Liver (tissue), 9 donors: ENCODE results near the gene GPD2. TPM values are rescaled to one million over a fixed set of nuclear protein-coding genes. Genes with fewer than 3 reads are reported as not detected.

Source experiments
- DNase-seq: peaks from one replicate; pipeline ENCODE4 v3.0.0-alpha.2; 2017; ENCODE audit warnings: low spot score
- H3K27ac ChIP-seq, 2 donors: one replicate each; pipeline ENCODE4 v1.7.0; 2013; ENCODE audit warnings: inconsistent platforms in 2 of 2, low read length in 2 of 2, control low read depth in 1 of 2, low read depth in 1 of 2, mild to moderate bottlenecking in 1 of 2
- H3K27me3 ChIP-seq, 4 donors: one replicate each; pipeline versions ENCODE4 v1.6.1 to v1.7.0; 2013; ENCODE audit warnings: low read length in 3 of 4, inconsistent platforms in 1 of 4, mild to moderate bottlenecking in 1 of 4, moderate library complexity in 1 of 4; ENCODE audit not compliant: control insufficient read depth in 4 of 4, insufficient read depth in 4 of 4
- H3K36me3 ChIP-seq, 4 donors: one replicate each; pipeline versions ENCODE4 v1.6.1 to v1.7.0; 2013; ENCODE audit warnings: low read length in 3 of 4, mild to moderate bottlenecking in 3 of 4, low read depth in 1 of 4, moderate library complexity in 1 of 4; ENCODE audit not compliant: control insufficient read depth in 4 of 4, insufficient read depth in 3 of 4
- H3K4me1 ChIP-seq, 4 donors: one replicate each; pipeline versions ENCODE4 v1.6.1 to v1.7.0; 2013; ENCODE audit warnings: low read length in 3 of 4, mild to moderate bottlenecking in 3 of 4, moderate library complexity in 1 of 4; ENCODE audit not compliant: control insufficient read depth in 4 of 4, insufficient read depth in 4 of 4
- H3K4me3 ChIP-seq, 3 donors: one replicate each; pipeline versions ENCODE4 v1.6.1 to v1.7.0; 2013; ENCODE audit warnings: low read length in 3 of 3, control low read depth in 1 of 3, low read depth in 1 of 3, mild to moderate bottlenecking in 1 of 3
- H3K9ac ChIP-seq, 2 donors: one replicate each; pipeline ENCODE4 v1.7.0; 2013; ENCODE audit warnings: low read length in 2 of 2, mild to moderate bottlenecking in 2 of 2, moderate library complexity in 2 of 2, control low read depth in 1 of 2, low read depth in 1 of 2
- H3K9me3 ChIP-seq, 4 donors: one replicate each; pipeline versions ENCODE4 v1.6.1 to v1.7.0; 2013; ENCODE audit warnings: low read length in 3 of 4; ENCODE audit not compliant: control insufficient read depth in 4 of 4
- ATF3 ChIP-seq: IDR thresholded peaks from 2 replicates; pipeline ENCODE4 v1.6.1; 2016; ENCODE audit warnings: antibody characterized with exemption
- CTCF ChIP-seq: fragments of 150-350 bp; IDR thresholded peaks from 2 replicates; pipeline ENCODE4 v1.5.1; 2017; ENCODE audit warnings: improper control_type of control experiment, low read depth, low read length; ENCODE audit not compliant: missing input control
- EGR1 ChIP-seq, 2 donors: IDR thresholded peaks; 2 replicates each; pipeline ENCODE4 v1.6.1; 2016 to 2018; ENCODE audit warnings: antibody characterized with exemption in 2 of 2, low read depth in 2 of 2
- FOXA1 ChIP-seq: IDR thresholded peaks from 2 replicates; pipeline ENCODE4 v1.6.1; 2016; ENCODE audit warnings: antibody characterized with exemption
- FOXA2 ChIP-seq: IDR thresholded peaks from 2 replicates; pipeline ENCODE4 v1.6.1; 2016; ENCODE audit warnings: antibody characterized with exemption
- GABPA ChIP-seq, 2 donors: IDR thresholded peaks in 1 of 2; conservative IDR thresholded peaks in 1 of 2; 2 replicates each; pipeline ENCODE4 v1.6.1; 2016; ENCODE audit warnings: antibody characterized with exemption in 2 of 2, mild to moderate bottlenecking in 1 of 2, moderate library complexity in 1 of 2
- HNF4A ChIP-seq, 2 donors: conservative IDR thresholded peaks; 2 replicates each; pipeline ENCODE4 v1.6.1; 2016; ENCODE audit warnings: antibody characterized with exemption in 2 of 2, mild to moderate bottlenecking in 2 of 2
- HNF4G ChIP-seq: IDR thresholded peaks from 2 replicates; pipeline ENCODE4 v1.6.1; 2016; ENCODE audit warnings: antibody characterized with exemption
- JUND ChIP-seq, 2 donors: IDR thresholded peaks; 2 replicates each; pipeline ENCODE4 v1.6.1; 2016; ENCODE audit warnings: antibody characterized with exemption in 2 of 2
- MAX ChIP-seq: IDR thresholded peaks from 2 replicates; pipeline ENCODE4 v1.6.1; 2016; ENCODE audit warnings: antibody characterized with exemption
- NR2F2 ChIP-seq: IDR thresholded peaks from 2 replicates; pipeline ENCODE4 v1.6.1; 2016; ENCODE audit warnings: antibody characterized with exemption
- RAD21 ChIP-seq, 2 donors: IDR thresholded peaks; 2 replicates each; pipeline ENCODE4 v1.6.1; 2016; ENCODE audit warnings: antibody characterized with exemption in 2 of 2, mild to moderate bottlenecking in 2 of 2
- REST ChIP-seq: IDR thresholded peaks from 2 replicates; pipeline ENCODE4 v1.6.1; 2016; ENCODE audit warnings: antibody characterized with exemption, mild to moderate bottlenecking
- RXRA ChIP-seq, 2 donors: IDR thresholded peaks; 2 replicates each; pipeline ENCODE4 v1.6.1; 2017 to 2018; ENCODE audit warnings: antibody characterized with exemption in 2 of 2, mild to moderate bottlenecking in 1 of 2
- SP1 ChIP-seq: IDR thresholded peaks from 2 replicates; pipeline ENCODE4 v1.6.1; 2018; ENCODE audit warnings: antibody characterized with exemption, mild to moderate bottlenecking
- TAF1 ChIP-seq: conservative IDR thresholded peaks from 2 replicates; pipeline ENCODE4 v1.6.1; 2016; ENCODE audit warnings: antibody characterized with exemption, mild to moderate bottlenecking
- ZBTB33 ChIP-seq: IDR thresholded peaks from 2 replicates; pipeline ENCODE4 v1.6.1; 2016; ENCODE audit warnings: antibody characterized with exemption
- WGBS: extraction: QIAGEN DNeasy Blood & Tissue Kit; methylation state at CpG from one replicate; pipeline ENCODE4 v1.1.7; 2013; 5-methylcytosine and 5-hydroxymethylcytosine counted together
- polyA plus RNA-seq, 2 donors: library from polyadenylated mRNA; stranded (reverse) in 1 of 2; unstranded in 1 of 2; fragments of 200-250 nt in 1 of 2; fragments of >200 nt in 1 of 2; fragmentation: Nextera tagmentation in 1 of 2; extraction: Ambion mirVana in 1 of 2; gene quantifications; one replicate each; pipeline versions ENCODE4 v1.2.1 to v1.2.3, GENCODE V29; 2013 to 2015
- total RNA-seq, 2 donors: library from RNA; depleted of rRNA; stranded (reverse); fragments of >200 nt; gene quantifications; one replicate each; pipeline ENCODE4 v1.2.3, GENCODE V29; 2014
- donor health status: healthy.
- donor health status: healthy.
- donor health status: healthy.
- donor health status: healthy.
- donor health status: healthy.

GPD2 gene
- total and polyA plus RNA-seq, 4 donors: 1.4 to 14.3 (median 6.1) TPM

- H3K9me3 ChIP-seq: no peaks in the 10 kb centered on the region
- 2% methylated on average over 15 of the region's 15 CpGs for WGBS
- H3K36me3 ChIP-seq: no peaks in the 10 kb centered on the region
- peak; percentile 34 for DNase-seq
- H3K4me3 ChIP-seq: peak overlapping the region; percentile 71 to 88 (median 84)
- H3K9ac ChIP-seq: peak overlapping the region; percentile 59 to 68
- H3K4me1 ChIP-seq: peaks cover 0 to 9% (median 8%) of the 10 kb centered on the region in 4 donors
- H3K27ac ChIP-seq: peak overlapping the region; percentile 93 to 98
- H3K27me3 ChIP-seq: no peaks in the 10 kb centered on the region
- no peak for TF ChIP-seq ZBTB33
- no peak for TF ChIP-seq REST
- TF ChIP-seq HNF4A (conservative IDR thresholded peaks at IDR 0.05): no peak
- TF ChIP-seq HNF4G: no peak
- no peak for TF ChIP-seq GABPA (IDR thresholded peaks at IDR 0.05 in 1 of 2, conservative IDR thresholded peaks at IDR 0.05 in 1 of 2)
- no peak for TF ChIP-seq FOXA1
- TF ChIP-seq EGR1 (IDR thresholded peaks at IDR 0.05; ENCODE audit: low read depth in 2 of 2): no peak
- TF ChIP-seq SP1: no peak
- no peak for TF ChIP-seq RXRA (IDR thresholded peaks at IDR 0.05)
- TF ChIP-seq MAX: no peak
- TF ChIP-seq RAD21 (IDR thresholded peaks at IDR 0.05): no peak
Observed at GRCh38 chr2:156436497-156437085, 412 bp downstream of the GPD2 start.

GRCh38 chr2:156437272-156437930, 1.2 kb downstream of the GPD2 start:
- Histone ChIP-seq H3K9ac (no peak overlapping the region), H3K27me3 (no peaks in the 10 kb centered on the region), H3K4me1 (peaks cover 0 to 9% (median 8%) of the 10 kb centered on the region in 4 donors), H3K4me3 (no peak overlapping the region), H3K9me3 (no peaks in the 10 kb centered on the region), H3K36me3 (no peaks in the 10 kb centered on the region), H3K27ac (peak overlapping the region in 1 of 2 donors; percentile 98)
- DNase-seq: no peak
- WGBS: 68% methylated on average over 6 of the region's 6 CpGs
- TF ChIP-seq HNF4A (conservative IDR thresholded peaks at IDR 0.05): no peak
- no peak for TF ChIP-seq TAF1
- TF ChIP-seq CTCF: no peak
- no peak for TF ChIP-seq MAX
- no peak for TF ChIP-seq HNF4G
- TF ChIP-seq RAD21 (IDR thresholded peaks at IDR 0.05): no peak
- TF ChIP-seq JUND (IDR thresholded peaks at IDR 0.05): no peak
- no peak for TF ChIP-seq FOXA2
- TF ChIP-seq NR2F2: no peak
- no peak for TF ChIP-seq REST
- TF ChIP-seq RXRA (IDR thresholded peaks at IDR 0.05): no peak
- no peak for TF ChIP-seq ATF3
